Gastrocnemius medialis (tissue), 4 donors: ENCODE data around the gene SALL2. TPM values are rescaled to one million over a fixed set of nuclear protein-coding genes. Genes with fewer than 3 reads are reported as not detected.
"Not testable (repeated sequence)": the region's sequence is repeated elsewhere in the genome, so short reads cannot be mapped to it uniquely, and the experiment has no call there.

Experiments
- ATAC-seq, 2 donors: fragments of 150-250 bp; one replicate each; pipeline ENCODE4 v1.9.1; 2016
- DNase-seq, 2 donors: peaks; one replicate each; pipeline ENCODE4 v3.0.0-alpha.2; 2019
- H3K27ac ChIP-seq, 4 donors: fragments of 200-600 bp; sonication (generic); 1 replicate in 1 of 4; 2 replicates in 3 of 4; pipeline ENCODE4 v1.5.1; 2016 to 2018; ENCODE audit warnings: mild to moderate bottlenecking in 2 of 4, moderate library complexity in 1 of 4
- H3K27me3 ChIP-seq, 3 donors: fragments of 200-600 bp; sonication (generic) in 2 of 3; 1 replicate in 1 of 3; 2 replicates in 2 of 3; pipeline versions ENCODE4 v1.5.1 to v1.6.0; 2016 to 2019; ENCODE audit warnings: mild to moderate bottlenecking in 1 of 3, moderate library complexity in 1 of 3
- H3K36me3 ChIP-seq, 2 donors: fragments of 200-600 bp; sonication (generic) in 1 of 2; one replicate each; pipeline ENCODE4 v1.5.1; 2017 to 2018
- H3K4me1 ChIP-seq, 2 donors: fragments of 200-600 bp; sonication (generic) in 1 of 2; one replicate each; pipeline ENCODE4 v1.5.1; 2016 to 2017; ENCODE audit warnings: mild to moderate bottlenecking in 2 of 2
- H3K4me3 ChIP-seq, 4 donors: fragments of 200-600 bp; sonication (generic) in 3 of 4; 1 replicate in 1 of 4; 2 replicates in 3 of 4; pipeline ENCODE4 v1.5.1; 2016 to 2019; ENCODE audit warnings: mild to moderate bottlenecking in 2 of 4
- H3K9me3 ChIP-seq, 3 donors: fragments of 200-600 bp; sonication (generic) in 2 of 3; 1 replicate in 1 of 3; 2 replicates in 2 of 3; pipeline ENCODE4 v1.5.1; 2016 to 2019
- POLR2A ChIP-seq, 2 donors: fragments of 450-650 bp; IDR thresholded peaks; one replicate each; pipeline ENCODE4 v1.6.1; 2017; ENCODE audit warnings: antibody characterized with exemption in 2 of 2, mild to moderate bottlenecking in 2 of 2, moderate library complexity in 2 of 2
- in situ Hi-C, 4 donors: fragments of 200-750 bp; cut with MboI; loops; one replicate each; pipeline versions ENCODE4 v1.15.0 to v1.8.0; 2017; ENCODE audit warnings: low sequenced_read_pairs in 4 of 4
- intact Hi-C: fragments of 100-400 bp; cut with DNase I; formaldehyde crosslinking; loops from one replicate; pipeline ENCODE4 v1.15.1; 2023; ENCODE audit warnings: low total_unique reads
- total RNA-seq, 4 donors: library from RNA; depleted of rRNA; stranded (reverse); fragments of >200 nt; gene quantifications; one replicate each; pipeline versions ENCODE4 v1.1.0 to v1.2.3, GENCODE V29; 2016
- TF ChIP-seq, protein P1 (sequence below), 5 experiments: fragments of 450-650 bp in 3 of 5; fragments of 200-600 bp in 2 of 5; sonication (generic) in 2 of 5; IDR thresholded peaks in 4 of 5; conservative IDR thresholded peaks in 1 of 5; 1 replicate in 4 of 5; 2 replicates in 1 of 5; pipeline ENCODE4 v1.5.1; 2016 to 2019; ENCODE audit warnings: antibody characterized with exemption in 5 of 5, mild to moderate bottlenecking in 3 of 5, moderate library complexity in 3 of 5

SALL2 gene
- total RNA-seq, 4 donors from 2014 or later, result 0.80 to 2.0 (median 1.1) TPM

DNA sequence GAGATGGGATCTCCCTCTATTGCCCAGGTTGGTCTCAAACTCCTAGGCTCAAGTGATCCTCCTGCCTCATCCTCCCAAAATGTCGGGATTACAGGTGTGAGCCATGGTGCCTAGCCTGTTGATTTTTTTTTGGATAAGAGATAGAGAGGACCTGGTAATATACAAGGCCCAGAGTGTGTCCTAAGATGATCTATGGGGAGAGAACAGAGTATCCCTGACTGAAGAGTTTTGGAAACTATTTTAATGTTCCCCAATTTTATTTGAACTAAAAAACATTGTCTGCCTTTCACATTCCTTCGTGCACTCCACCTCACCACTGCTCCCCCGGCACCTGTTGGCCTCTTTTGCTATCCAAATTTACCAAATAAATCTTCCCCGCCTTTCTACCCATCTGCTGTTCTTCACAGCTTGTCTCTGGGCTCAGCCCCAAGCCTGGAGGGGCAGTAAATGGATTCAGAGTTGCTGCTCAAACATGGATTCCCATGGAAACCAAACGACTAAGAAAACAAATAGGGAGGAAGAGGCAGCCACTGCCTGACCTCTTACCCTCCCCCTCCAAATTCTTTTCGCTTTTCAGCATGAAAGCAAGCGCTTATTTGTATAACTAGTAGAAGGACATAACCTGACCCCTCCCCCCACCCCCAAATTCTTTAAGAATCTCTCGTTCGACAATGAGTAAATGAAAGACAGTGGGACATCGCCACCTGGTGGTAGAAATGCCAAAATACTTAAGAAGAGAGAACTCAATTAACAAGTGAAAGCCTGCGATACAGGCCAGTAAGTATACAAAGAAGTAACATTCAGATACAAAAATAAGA, 31.1 kb upstream of the SALL2 start:
- peak; percentile 43 to 44 for DNase-seq
- peak overlapping the region; percentile 6 to 24 (median 22) for H3K27ac ChIP-seq
- peak; percentile 71 to 87 for ATAC-seq
- intact Hi-C loops, result loop anchor here (1.0 to 5.0 kb wide), 4 partner anchors 45 to 120 kb away; partner anchors contain the start of genes CHD8 and METTL3
- peak overlapping the region; percentile 17 to 48 (median 42) for H3K4me3 ChIP-seq
- in situ Hi-C loops, result loop anchor here in 1 of 4 donors (5.0 kb wide), 1 partner anchor 55 kb away; no protein-coding TSS in a partner anchor
- no peaks in the 10 kb centered on the region for H3K4me1 ChIP-seq
- no peaks in the 10 kb centered on the region for H3K27me3 ChIP-seq
- no peaks in the 10 kb centered on the region for H3K36me3 ChIP-seq
- TF ChIP-seq, protein P1, sequence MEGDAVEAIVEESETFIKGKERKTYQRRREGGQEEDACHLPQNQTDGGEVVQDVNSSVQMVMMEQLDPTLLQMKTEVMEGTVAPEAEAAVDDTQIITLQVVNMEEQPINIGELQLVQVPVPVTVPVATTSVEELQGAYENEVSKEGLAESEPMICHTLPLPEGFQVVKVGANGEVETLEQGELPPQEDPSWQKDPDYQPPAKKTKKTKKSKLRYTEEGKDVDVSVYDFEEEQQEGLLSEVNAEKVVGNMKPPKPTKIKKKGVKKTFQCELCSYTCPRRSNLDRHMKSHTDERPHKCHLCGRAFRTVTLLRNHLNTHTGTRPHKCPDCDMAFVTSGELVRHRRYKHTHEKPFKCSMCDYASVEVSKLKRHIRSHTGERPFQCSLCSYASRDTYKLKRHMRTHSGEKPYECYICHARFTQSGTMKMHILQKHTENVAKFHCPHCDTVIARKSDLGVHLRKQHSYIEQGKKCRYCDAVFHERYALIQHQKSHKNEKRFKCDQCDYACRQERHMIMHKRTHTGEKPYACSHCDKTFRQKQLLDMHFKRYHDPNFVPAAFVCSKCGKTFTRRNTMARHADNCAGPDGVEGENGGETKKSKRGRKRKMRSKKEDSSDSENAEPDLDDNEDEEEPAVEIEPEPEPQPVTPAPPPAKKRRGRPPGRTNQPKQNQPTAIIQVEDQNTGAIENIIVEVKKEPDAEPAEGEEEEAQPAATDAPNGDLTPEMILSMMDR (IDR thresholded peaks at IDR 0.05 in 4 of 5, conservative IDR thresholded peaks at IDR 0.05 in 1 of 5), result peak; percentile 61 to 76 (median 68)
- TF ChIP-seq POLR2A (IDR thresholded peaks at IDR 0.05), result no peak
- H3K9me3 ChIP-seq, result no peaks in the 10 kb centered on the region

DNA sequence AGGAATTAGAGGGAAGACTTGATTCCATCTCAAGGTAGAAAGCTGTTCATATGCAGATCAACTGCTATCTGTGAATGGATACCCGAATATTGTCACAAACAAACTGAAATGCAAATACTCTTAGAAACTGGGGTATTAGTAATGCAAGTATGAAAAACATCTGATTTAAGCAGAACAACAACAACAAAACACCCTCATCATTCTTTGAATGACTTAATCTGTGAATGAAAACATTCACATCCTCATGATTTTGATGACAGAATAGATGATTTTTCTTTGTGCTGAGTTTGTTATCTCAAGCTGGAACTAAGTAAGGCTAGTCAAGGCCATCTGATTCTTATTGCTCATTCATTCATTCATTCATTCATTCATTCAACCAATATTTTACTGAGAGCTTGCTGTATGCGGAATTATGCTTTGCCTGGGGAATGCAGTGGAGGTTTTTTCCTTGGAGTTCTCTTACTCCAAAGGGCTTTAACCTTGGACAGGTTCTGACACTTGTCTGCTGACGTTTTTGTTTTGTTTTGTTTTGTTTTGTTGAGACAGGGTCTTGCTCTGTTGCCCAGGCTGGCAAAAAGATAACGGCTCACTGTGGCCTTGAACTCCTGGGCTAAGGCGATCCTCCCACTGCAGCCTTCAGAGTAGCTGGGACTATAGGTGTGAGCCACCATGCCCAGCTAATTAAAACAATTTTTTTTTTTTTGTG, 30.4 kb upstream of the SALL2 start:
- in situ Hi-C loops, result loop anchor here in 1 of 4 donors (5.0 kb wide), 1 partner anchor 54 kb away; no protein-coding TSS in a partner anchor
- Histone ChIP-seq H3K27ac (no peak overlapping the region), H3K27me3 (no peaks in the 10 kb centered on the region), H3K36me3 (no peaks in the 10 kb centered on the region), H3K9me3 (no peaks in the 10 kb centered on the region), H3K4me3 (no peak overlapping the region), H3K4me1 (no peaks in the 10 kb centered on the region)
- TF ChIP-seq, protein P1 (IDR thresholded peaks at IDR 0.05 in 4 of 5, conservative IDR thresholded peaks at IDR 0.05 in 1 of 5), result no peak
- TF ChIP-seq POLR2A (IDR thresholded peaks at IDR 0.05), result no peak
- no peak for DNase-seq
- peak in 1 of 2 donors; percentile 11 for ATAC-seq
- intact Hi-C loops, result loop anchor here (1.0 to 5.0 kb wide), 4 partner anchors 44 to 119 kb away; partner anchors contain the start of genes CHD8 and METTL3

DNA sequence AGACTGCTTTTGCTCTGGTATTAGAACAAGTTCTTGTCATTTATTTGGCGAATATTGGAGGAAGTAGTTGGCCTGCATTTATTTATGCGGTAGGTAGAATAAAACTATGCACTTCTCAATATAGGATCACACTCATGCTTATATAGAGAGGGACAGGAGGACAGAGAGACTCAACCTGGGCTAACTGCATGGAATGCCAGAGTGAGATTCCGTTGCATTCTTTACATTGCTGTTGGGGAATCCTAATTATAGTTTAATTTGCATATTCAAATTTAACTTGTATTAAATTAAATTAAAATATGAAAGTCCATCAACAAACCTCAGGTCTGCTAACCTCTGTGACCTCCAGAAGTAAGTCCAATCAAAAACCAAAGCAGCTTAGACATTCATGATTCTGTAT, 27.1 kb upstream of the SALL2 start:
- H3K4me1 ChIP-seq, result no peaks in the 10 kb centered on the region
- H3K4me3 ChIP-seq, result no peak overlapping the region
- TF ChIP-seq, protein P1 (IDR thresholded peaks at IDR 0.05 in 4 of 5, conservative IDR thresholded peaks at IDR 0.05 in 1 of 5), result no peak
- no peak overlapping the region for H3K27ac ChIP-seq
- in situ Hi-C loops (no loop called here), intact Hi-C loops (no loop called here)
- no peak for DNase-seq
- H3K9me3 ChIP-seq, result no peaks in the 10 kb centered on the region
- ATAC-seq, result no peak
- H3K36me3 ChIP-seq, result no peaks in the 10 kb centered on the region
- H3K27me3 ChIP-seq, result no peaks in the 10 kb centered on the region

DNA sequence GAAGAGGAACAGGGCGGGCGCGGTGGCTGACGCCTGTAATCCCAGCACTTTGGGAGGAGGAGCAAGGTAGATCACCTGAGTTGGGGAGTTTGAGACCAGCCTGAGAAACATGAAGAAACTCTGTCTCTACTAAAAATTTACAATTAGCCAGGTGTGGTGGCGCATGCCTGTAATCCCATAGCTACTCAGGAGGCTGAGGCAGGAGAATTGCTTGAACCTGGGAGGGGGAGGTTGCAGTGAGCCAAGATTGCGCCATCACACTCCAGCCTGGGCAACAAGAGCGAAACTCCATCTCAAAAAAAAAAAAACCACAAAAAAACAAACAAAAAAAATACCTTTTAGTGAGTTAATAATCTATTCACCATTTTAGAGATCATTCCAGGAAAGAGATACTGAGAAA, 18.4 kb upstream of the SALL2 start:
- H3K27ac ChIP-seq, DNase-seq, in situ Hi-C loops, H3K27me3 ChIP-seq, ATAC-seq, H3K36me3 ChIP-seq, H3K4me3 ChIP-seq, intact Hi-C loops, H3K4me1 ChIP-seq, H3K9me3 ChIP-seq: not testable (repeated sequence)

DNA sequence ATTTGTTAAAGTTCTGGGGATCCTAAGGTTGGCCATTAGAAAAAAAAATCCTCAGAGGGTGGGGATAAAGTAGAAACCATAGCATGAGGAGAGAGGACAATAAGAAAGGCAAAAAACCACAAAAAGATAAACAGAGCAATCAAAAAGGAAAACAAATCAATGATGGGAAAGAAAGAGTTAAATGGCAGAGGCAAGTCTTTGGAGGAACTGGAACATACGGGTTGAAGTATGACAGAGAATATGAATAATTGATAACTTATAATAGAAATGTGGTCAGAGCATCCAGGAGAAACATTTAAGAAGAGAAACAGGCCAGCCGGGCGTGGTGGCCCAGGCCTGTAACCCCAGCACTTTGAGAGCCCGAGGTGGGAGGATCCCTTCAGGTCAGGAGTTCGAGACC, 17.8 kb upstream of the SALL2 start:
- H3K4me1 ChIP-seq, result no peaks in the 10 kb centered on the region
- no peak overlapping the region for H3K27ac ChIP-seq
- intact Hi-C loops, result no loop called here
- in situ Hi-C loops, result no loop called here
- no peak overlapping the region for H3K4me3 ChIP-seq
- ATAC-seq, result no peak
- H3K27me3 ChIP-seq, result peaks cover 0 to 3% (median 0%) of the 10 kb centered on the region in 3 donors
- no peaks in the 10 kb centered on the region for H3K9me3 ChIP-seq
- TF ChIP-seq, protein P1 (IDR thresholded peaks at IDR 0.05 in 4 of 5, conservative IDR thresholded peaks at IDR 0.05 in 1 of 5), result no peak
- no peak for TF ChIP-seq POLR2A (IDR thresholded peaks at IDR 0.05)
- no peak for DNase-seq
- H3K36me3 ChIP-seq, result no peaks in the 10 kb centered on the region
